OCI-M2 (cell line): ENCODE measurements around the gene REG1B.
"Not testable (repeated sequence)": the region's sequence is repeated elsewhere in the genome, so short reads cannot be mapped to it uniquely, and the experiment has no call there.

Source experiments
- DNase-seq: peaks from one replicate; lab custom pipeline; 2025; ENCODE audit not compliant: unreplicated experiment; lab: John Stamatoyannopoulos, UW

The REG1B gene

GRCh38 chr2:79085382-79085781 lies 2.4 kb downstream of the REG1B start:
- no peak for DNase-seq

GRCh38 chr2:79084495-79085135 lies 3.2 kb downstream of the REG1B start:
- DNase-seq = no peak

- no peak for DNase-seq
Observed at GRCh38 chr2:79083597-79084251, 4.1 kb downstream of the REG1B start.

GRCh38 chr2:79082987-79083386 lies 4.8 kb downstream of the REG1B start:
- DNase-seq = no peak

GRCh38 chr2:79071078-79071477 lies 16.7 kb downstream of the REG1B start:
- no peak for DNase-seq

DNA sequence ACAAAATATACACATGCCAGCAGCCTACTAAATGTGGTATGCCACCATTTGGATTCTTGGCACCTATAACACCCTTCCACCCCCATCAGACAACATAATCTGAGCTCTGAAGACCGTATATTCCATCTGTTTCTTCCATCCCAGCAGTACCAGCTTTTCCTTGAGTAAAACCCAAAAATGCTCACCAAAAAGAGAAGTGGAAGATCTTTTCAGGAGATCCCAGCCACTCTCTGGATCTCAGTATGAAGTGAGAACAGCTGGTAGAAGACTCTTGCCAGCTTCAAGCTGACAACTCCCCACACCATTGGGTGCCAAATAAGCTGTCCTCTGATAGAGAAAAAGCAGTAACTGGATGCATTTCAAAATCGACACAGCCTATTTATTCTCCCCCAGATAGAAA lies 22.6 kb downstream of the REG1B start:
- DNase-seq = no peak

- DNase-seq = not testable (repeated sequence)
Observed at GRCh38 chr2:79054769-79055168, 33.0 kb downstream of the REG1B start.

DNA sequence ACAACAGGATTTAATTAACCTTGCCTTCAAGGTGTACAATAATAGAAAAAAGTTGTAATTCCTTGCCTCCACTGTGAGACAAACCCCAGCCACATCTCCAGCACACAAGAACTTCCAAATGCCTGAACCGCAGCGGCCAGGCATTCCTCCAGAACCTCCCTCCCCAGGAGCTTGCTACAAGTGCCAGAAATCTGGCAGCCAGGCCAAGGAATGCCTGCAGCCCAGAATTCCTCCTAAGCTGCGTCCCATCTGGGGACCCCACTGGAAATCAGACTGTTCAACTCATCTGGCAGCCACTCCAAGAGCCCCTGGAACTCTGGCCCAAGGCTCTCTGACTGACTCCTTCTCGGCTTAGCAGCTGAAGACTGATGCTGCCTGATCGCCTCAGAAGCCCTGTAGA lies 34.3 kb downstream of the REG1B start:
- DNase-seq = not testable (repeated sequence)

- no peak for DNase-seq
Observed at GRCh38 chr2:79041032-79041448, 46.8 kb downstream of the REG1B start.

GRCh38 chr2:79039944-79040343 lies 47.8 kb downstream of the REG1B start:
- no peak for DNase-seq
